ENCODE results near the gene ATOH7.
"Not testable (repeated sequence)": the region's sequence is repeated elsewhere in the genome, so short reads cannot be mapped to it uniquely, and the experiment has no call there.

Gene ATOH7

DNA sequence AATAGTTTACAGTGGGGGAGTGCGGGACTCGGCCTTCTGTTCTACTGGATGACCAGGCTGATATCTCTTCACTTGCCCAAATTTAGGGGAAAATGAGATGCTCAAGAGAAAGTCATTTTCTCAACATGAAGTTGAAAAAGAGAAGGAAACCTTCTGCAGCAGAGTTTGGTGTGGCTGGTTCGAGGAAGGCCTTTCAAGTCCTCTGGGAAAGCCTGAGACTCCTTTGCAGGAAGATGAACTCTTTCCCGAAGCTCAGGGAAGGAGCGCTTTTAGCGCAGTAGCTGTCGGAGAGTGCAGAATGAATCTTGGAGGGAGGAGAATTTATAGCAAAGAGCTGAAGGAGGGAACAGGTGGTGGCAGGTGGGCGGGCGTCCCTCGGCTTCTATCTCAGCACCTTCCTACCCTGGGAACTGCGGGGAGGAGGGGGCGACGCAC, at the start of gene ATOH7:
ATOH7 (minus strand) TSS at position 297 of the 435 bp plus-strand sequence. CDS start 436 bp downstream, outside the sequence.
- no peak for FAIRE-seq

DNA sequence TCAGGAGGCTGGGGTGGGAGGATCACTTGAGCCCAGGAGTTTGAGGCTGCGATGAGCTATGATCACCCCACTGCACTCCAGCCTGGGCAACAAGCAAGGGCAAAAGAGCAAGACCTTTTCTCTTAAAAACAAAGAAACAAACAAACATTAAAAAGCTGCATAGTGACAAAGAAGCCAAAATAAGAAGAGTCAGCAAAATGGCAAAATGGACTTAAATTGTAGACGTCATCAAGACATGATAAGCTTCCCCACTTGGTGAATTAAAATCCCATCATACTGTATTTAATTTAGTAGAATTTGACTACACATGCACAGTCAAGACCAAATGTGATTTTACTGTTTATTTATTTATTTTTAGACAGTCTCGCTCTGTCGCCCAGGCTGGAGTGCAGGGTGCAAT, 48.8 kb upstream of the ATOH7 start:
- FAIRE-seq, result no peak

DNA sequence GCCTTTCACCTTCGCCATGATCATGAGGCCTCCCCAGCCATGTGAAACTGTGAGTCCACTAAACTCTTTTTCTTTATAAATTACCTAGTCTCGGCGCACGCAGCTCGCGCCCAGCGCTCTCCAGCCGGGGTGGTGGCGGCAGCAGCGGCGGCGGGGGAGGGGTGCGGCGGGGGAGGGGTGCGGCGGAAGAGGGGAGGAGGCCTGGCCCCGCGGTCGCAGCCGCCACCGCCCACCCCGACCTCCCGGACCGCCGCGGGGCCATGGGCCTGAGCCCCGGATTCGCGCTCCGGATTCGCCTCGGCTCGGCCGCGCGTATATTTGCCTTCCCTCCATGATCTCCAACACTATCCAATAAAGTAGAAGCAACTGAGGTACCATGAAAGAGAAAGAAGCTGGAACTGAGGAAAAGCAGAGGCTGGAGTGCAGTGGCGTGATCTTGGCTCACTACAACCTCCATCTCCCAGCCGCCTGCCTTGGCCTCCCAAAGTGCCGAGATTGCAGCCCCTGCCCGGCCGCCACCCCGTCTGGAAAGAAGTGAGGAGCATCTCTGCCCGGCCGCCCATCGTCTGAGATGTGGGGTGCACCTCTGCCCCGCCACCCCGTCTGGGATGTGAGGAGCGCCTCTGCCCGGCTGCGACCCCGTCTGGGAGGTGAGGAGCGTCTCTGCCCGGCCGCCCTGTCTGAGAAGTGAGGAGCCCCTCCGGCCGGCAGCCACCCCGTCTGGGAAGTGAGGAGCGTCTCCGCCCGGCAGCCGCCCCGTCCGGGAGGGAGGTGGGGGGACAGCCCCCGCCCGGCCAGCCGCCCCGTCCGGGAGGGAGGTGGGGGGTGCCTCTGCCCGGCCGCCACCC, 47.2 kb upstream of the ATOH7 start:
- FAIRE-seq, result not testable (repeated sequence)

DNA sequence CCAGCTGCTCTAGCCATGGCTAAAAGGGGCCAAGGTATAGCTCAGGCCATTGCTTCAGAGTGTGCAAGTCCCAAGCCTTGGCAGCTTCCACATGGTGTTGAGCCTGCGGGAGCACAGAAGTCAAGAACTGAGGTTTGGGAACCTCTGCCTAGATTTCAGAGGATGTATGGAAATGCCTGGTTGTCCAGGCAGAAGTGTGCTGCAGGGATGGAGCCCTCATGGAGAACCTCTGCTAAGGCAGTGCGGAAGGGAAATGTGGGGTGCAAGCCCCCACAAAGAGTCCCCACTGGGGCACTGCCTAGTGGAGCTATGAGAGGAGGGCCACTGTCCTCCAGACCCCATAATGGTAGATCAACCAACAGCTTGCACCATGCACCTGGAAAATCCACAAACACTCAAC, 45.9 kb upstream of the ATOH7 start:
- FAIRE-seq, result not testable (repeated sequence)

DNA sequence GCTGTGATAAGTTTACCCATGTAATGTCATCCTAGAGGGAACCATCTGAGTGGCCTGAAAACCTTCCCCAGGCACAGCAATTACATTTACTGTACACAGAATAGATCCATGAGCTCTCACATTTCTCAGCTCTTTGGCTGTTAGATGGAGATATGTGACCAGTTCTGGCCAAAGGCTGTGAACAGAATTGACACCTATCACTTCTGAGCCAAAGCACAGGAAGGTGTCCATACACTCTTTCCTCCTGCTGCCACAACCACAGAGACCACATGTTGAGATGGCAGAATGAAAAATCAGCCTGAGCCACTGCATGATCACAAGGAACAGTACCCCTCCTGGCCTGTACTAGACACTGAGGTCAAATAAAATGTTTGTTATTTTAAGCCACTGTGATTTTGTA, 44.3 kb upstream of the ATOH7 start:
- FAIRE-seq, result no peak

DNA sequence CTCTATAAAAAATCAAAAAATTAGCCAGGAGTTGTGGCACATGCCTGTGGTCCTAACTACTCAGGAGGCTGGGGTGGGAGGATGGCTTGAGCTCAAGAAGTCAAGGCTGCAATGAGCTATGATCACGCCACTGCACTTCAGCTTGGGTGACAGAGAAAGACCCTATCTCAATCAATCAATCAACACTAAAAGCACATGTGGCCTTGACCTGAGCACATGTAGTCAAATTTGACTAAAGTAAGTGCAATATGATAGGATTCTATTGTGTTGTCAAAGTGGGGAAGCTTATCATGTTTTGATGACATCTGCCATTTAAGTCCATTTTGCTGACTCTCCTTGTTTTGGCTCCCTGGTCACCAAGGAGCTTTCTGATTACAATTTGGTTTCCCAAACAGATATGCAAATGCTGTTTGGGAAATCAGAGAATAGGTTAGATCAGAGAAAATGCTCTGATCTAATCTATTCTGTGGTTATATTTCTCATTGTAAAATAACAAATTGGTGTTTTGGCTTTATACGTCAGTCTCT, 43.8 kb upstream of the ATOH7 start:
- no peak for FAIRE-seq

DNA sequence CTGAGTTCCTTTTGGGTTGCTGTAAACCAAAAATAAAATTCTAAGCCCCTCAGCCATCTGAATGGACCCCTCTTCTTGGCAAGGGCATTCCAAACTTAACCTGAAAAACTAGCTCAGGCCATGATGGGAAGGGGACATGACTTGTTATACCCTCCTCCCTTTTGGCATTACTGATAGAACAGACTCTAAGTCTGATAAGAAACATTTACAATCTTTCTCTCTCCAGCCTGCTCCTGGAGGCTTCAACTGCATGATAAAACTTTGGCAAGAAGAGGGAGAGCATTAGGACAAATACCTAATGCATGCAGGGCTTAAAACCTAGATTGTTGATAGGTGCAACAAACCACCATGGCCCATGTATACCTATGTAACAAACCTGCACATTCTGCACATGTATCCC, 40.9 kb upstream of the ATOH7 start:
- no peak for FAIRE-seq

DNA sequence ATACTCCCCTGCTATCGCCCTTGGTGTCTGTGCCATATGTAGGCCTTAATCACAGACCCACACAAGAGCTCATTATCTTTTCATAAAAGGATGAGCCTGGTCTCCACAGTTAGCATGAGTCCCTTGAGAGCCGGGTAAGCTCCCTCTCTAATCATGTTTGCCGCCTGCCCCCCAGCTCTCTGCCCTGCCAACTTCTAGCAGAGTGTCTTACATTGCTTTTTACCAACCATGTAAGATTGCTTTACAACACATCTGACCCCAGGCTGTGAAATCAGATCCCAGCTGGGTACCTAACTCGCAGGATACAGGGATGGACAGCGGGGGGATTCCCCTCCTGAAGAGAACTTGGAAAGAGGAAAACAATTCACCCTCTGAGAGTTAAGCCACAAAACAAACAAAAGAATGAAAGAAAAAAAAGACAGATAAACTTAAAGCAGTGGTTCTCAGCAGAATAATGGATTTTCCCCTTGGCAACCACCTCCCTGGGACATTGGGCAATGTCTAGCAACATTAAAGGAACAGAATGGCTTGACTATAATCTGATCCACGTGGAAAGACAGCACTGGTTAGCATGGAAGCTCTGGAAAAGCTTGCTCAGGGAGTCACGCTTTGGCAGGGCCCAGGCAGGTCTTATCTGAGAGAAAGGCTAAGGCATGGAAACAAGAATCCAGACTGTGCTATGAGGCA, 39.4 kb upstream of the ATOH7 start:
- no peak for FAIRE-seq

DNA sequence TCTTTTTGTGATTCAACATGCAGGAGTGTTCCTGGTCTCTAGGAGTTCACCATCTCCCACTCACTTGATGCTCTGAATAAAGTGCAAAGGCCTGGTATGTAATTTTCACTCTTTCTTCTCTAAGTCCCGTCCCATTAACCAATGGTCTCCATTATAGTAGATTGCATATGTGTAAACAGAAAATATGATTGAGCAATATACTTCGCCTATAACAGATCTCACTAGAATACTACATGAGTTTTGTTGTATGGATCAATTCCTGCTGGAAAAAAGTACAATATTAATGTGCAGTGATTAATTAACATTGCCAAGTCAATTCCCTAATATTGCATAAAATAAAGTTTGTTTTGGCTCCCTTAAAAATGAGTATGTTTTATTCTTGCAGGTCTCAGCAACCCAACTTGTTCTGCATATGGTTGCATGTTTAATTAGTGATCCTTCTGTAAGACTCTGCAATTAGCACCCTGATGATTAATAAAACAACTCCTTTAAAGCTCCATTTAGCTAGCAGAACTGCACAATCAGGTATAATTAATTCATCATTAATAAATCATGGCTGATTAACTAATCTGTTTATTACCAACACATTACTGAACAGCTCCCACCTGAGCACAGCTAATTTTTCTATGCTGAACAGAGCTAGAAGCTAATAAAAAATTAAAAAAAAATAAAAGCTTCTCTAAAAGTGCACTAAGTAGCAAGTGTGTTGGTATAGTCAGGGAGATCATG, 37.8 kb upstream of the ATOH7 start:
- no peak for FAIRE-seq

DNA sequence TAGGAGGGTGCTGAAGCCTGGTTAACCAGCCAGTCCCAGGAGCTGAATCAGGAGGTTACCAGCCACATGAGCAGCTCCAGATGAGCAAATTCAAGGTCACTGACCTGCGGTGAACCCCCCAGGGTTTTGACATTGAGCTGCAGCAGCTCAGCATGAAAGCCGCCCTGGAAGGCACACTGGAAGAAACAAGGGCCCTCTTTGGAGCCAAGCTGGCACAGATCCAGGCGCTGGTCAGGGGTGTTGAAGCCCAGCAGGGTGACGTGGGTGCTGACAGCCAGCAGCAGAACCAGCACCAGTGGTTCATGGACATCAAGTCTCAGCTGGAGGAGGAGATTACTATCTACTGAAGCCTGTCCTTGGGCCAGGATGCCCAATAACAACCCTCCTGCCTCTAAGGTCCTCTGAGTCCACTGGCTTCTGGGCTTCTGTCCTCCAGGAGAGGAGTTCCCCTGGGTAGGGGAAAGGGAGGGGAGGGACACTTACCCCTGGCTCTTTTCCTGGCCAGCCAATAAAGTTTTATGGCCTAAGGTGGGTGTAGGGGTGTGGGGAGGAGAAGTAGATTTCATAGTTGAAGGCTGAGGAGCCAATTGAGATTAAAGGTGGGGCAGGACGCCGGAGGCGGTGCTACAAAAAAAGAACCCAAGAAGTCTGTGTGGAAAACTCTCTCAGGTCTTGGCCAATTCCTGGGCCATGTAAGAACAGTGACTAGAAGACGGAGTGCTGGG, 29.4 kb upstream of the ATOH7 start:
- no peak for FAIRE-seq

DNA sequence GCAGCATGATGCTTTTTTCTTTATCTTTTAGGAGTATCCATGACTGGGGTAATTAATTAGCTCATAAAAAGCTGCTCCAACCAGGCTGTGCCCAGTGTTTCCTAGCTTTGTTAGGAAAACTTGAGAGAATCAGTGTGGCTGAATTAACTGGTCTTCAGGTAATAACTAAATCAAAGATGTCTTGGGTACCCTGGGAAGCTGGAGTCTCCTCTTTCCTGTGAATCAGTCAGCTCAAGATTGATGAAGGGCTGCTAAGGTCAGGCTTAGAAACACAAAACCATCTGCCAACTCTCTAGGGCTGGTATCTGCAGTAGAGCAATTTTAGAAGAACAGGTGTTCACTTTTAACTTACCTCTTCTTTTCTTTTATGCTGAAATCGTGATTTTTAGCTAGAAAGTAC, 21.4 kb upstream of the ATOH7 start:
- FAIRE-seq, result no peak

DNA sequence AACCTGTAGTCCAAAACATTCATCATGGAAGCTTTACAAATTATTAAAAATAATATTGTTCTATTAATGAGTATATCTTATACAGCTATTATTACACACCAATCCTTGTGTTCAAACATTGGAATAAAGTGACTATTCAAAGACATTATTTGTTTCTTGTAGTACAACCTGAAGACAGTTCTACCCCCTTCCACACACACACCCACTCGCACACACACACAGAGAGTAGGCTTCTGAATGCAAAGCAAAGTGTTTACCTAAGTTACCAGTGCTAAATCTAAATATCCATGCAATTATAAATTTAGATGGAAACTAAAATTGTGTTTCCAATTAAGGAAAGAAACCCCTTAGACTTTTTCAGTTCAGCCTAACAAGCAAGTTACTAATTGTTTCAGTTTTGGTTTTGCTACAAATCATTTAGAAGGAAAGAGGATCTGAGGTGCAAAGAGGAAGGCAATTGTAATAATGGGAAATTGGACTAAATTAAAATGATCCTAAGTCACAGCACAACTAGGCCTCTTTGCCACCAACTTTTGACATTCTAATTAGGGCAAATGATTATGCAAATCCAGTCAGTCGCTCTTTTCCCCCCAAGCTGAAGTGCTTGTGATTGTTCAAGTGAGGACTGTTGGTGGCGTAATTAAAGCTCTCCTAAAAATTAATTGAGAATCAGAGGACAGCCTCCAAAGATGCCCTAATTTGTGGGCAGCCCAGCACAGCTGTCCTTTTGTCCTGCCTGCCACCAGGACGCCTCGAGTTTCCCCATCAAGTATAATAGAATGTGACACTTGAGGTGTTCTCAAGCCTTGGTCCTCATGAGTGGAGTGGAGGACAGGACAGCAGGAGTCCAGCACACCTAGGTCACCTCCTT, 19.9 kb upstream of the ATOH7 start:
- no peak for FAIRE-seq

DNA sequence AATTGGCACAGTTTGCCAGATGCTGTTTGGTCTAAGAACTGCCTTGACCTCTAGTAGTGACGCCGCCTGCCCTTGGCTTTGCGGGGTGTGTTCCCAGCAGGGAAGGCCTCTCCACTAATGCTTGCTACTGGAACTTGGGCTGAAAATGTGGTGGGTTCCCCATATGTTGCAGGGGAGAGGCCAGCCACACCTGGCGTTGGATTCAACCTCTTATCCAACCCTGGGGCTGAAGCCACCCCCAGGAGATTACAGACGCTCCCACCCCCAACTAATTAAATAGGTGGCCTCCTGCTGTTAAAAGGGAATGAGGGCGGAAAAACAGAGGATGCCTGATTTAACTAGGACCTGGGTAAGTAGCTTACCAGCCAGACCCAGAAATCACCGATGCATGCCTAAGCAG, 19.2 kb upstream of the ATOH7 start:
- FAIRE-seq, result no peak

DNA sequence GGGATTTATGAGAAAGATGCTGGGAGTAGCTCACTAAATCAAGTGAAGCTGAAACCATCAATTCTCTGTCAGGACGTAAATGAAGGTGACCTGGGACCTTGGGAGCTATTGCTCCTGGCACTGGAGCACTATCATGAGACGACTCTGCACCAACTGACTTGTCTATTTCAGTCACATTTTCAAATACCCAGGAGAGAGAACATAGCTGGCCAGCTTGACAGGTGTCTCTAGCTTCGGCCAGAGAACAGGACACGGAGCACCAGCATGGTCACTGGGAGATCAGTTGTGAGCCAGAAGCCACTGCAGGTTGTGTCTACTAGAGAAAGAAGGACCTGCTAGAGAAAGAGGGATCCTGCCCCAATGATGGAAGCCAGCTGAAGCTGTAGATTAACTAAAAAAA, 17.4 kb upstream of the ATOH7 start:
- FAIRE-seq, result no peak

DNA sequence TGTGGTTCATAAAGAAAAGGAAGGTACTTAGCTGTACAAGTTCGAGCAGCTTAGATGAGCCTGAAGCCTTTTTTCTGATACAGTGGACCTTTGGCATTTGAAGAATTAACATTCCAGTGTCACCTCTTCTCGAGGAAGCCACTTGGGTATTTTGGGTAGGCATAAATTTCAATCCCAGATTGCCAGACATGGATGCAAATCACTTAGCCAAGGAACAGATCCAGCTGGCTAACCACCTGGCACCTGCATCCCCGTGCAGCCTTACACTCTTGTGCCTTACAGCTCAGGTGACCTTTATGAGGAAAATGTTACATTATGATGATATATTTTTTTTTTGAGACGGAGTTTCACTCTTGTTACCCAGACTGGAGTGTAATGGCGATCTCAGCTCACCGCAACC, 16.0 kb upstream of the ATOH7 start:
- no peak for FAIRE-seq

DNA sequence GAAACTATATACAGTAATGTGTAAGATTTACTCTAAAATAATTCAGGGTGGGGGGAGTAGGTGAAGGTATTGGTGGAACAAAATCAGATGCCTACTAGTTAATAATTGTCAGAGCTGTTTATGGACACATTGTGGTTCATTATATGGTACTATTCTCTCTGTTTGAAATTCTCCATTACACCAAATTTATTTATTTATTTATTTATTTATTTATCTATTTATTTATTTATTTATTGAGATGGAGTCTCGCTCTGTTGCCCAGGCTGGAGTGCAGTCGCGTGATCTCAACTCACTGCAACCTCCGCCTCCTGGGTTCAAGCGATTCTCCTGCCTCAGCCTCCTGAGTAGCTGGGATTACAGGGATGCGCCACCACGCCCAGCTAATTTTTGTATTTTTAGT, 14.5 kb upstream of the ATOH7 start:
- FAIRE-seq, result not testable (repeated sequence)

DNA sequence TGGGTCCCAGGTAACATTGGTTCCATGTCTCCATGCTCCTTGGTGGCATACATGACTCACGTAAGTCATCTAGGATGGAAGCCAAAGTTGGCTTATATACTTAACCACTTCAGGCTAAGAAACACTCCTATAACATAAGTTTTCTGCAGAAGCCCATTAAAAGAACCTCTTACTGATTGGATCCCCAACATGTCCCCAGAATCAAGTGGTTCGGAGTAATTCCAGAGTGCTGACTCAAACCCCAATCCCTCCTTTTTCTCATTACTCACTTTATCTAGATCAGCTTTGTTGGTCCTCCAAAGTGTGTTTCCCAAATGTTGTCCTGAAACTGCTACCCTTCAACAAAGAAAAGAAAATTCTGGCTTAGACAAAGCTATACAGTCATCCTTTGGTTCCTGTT, 10.1 kb upstream of the ATOH7 start:
- no peak for FAIRE-seq

DNA sequence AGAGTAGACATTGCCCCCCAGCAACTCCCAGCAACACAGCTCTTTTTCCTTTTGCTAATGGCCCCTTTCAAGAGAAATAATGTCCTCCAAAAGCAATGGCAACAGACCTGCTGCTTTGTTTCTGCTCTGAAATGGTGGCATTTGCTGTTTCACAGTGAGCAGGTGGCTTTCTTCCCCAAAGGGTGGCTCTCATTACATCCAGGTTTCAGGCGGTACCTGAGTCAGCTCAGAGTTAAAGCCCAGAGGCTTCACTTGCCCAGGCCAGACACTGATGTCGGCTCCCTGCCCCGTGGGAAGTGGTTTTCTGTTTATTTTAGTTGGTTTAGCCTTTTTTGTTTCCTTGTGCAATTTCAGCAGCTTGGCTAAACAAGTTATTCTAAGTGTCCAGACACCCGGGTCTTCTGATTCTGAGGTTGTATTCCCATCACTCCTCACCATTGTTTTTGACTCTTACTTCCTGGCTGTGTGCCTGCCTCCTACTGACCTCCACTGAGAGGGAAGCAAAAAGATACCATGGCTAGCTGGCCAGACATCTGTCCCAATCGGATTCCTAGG, 7.8 kb upstream of the ATOH7 start:
- no peak for FAIRE-seq

DNA sequence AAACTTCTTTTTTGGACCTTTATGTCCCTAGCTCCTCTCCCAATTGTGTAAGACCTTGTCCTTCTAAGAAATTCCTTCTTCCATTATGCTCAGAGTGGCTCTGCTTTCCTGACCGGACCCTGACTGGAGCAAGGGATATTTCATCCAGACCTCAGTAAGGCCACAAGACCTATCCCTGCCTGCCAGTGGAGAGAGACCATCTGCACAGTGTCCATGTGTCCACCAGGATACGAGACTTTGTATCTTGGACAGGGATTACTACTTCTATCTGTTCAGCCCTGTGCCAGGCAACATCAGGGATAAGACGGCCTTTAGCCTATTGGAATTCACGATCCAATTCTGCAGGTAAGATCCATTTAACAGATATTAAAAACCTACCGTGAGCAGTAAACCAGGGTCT, 7.2 kb upstream of the ATOH7 start:
- no peak for FAIRE-seq

DNA sequence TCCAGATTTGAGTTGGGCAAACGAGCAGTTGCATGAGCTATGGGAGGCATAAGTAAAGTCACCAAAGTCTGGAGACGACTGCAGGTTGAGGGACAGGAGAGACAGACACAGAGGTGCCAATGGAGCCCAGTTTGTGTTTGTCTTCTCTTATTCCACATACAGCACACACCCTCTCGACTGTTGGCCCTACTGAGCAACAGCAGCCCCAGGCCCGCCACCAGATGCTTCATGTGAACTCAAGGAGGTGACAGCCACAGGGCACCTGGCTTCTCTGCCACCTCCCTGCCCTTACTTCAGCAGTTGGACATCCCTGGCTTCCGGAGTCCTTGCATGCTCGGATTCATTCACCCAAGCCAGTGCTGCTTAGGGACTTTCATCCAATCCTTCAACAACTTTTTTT, 6.5 kb upstream of the ATOH7 start:
- FAIRE-seq, result no peak

DNA sequence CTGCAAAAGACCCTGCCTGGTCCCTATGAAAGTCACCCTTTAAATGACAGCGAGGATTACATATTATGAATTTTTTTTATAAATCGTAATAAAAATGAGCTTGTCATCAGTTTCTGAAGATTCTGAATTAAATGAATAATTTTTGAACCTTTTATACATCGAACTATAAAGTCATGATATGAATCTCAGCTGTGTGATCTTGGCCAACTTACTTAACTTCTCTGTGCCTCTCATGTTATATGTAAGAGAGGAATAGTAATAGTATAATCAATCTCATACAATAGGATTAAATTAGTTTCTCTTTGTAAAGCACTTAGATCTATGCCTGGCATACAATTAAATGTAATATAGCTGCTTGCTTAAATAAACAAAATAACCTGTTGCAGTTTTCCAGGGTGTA, 5.3 kb upstream of the ATOH7 start:
- no peak for FAIRE-seq

Measured in colon (tissue), 2 donors.